HCT116 (cell line): ENCODE data around the gene HIF1A. TPM values are rescaled to one million over a fixed set of nuclear protein-coding genes. Genes with fewer than 3 reads are reported as not detected.

Experiments
- ATAC-seq: fragments of 200-7000 bp; cut with Tn5 transposase; 2 replicates; pipeline ENCODE4 v1.9.1; 2020; ENCODE audit warnings: mild to moderate bottlenecking, moderate library complexity
- BruUV-seq: library from RNA; stranded (reverse); fragments of 400-500 nt; replicated peaks from 2 replicates; lab custom pipeline; 2021; lab: Mats Ljungman, UMichigan
- CTCF ChIA-PET: fragments of 300-600 bp; sonication (Branson Sonifier 250); formaldehyde crosslinking; loops from one replicate; lab custom pipeline; 2021; ENCODE audit warnings: antibody characterized with exemption; lab: Charles Lee
- POLR2A ChIA-PET: fragments of 300-600, 350-600 bp; sonication (Branson Sonifier 250); formaldehyde crosslinking; loops from one replicate; lab custom pipeline; 2021; ENCODE audit warnings: antibody characterized with exemption; lab: Charles Lee
- RAD21 ChIA-PET, 2 experiments: fragments of 300-600 bp; sonication (Branson Sonifier 250); formaldehyde crosslinking; loops; one replicate each; lab custom pipeline; 2023; ENCODE audit warnings: low total read pairs in 2 of 2; ENCODE audit not compliant: uncharacterized antibody in 2 of 2, unreplicated experiment in 2 of 2, low non-redundant PET in 1 of 2; lab: Charles Lee
- DNase-seq: peaks from one replicate; pipeline ENCODE4 v3.0.0-alpha.2; 2010; ENCODE audit warnings: low read depth, low spot score
- H2AFZ ChIP-seq: fragments of 200-600 bp; shearing (Covaris generic), sonication (generic); 2 replicates; pipeline ENCODE4 v1.6.1; 2017; ENCODE audit warnings: low read depth, mixed run types, mixed read lengths, antibody characterized with exemption, low read length; ENCODE audit not compliant: poor library complexity, severe bottlenecking
- H3K27ac ChIP-seq: 2 replicates; pipeline ENCODE4 v1.5.1; 2012; ENCODE audit warnings: low read depth, low read length
- H3K27me3 ChIP-seq: fragments of 200-600 bp; sonication (generic); 2 replicates; pipeline ENCODE4 v1.6.1; 2016; ENCODE audit warnings: mixed run types, low read length, mixed read lengths; ENCODE audit not compliant: insufficient read depth
- H3K36me3 ChIP-seq, 2 experiments: fragments of 200-500 bp in 1 of 2; fragments of 200-600 bp in 1 of 2; sonication (Bioruptor generic) in 1 of 2; sonication (generic) in 1 of 2; 2 replicates each; pipeline versions ENCODE4 v1.5.1 to v1.6.1; 2014 to 2016; ENCODE audit warnings: low read length in 2 of 2, inconsistent platforms in 1 of 2, mixed read lengths in 1 of 2, mixed run types in 1 of 2; ENCODE audit not compliant: insufficient read depth in 2 of 2, control insufficient read depth in 1 of 2
- H3K4me1 ChIP-seq, 2 experiments: fragments of 200-600 bp in 1 of 2; sonication (generic) in 1 of 2; 2 replicates each; pipeline versions ENCODE4 v1.5.1 to v1.6.1; 2012 to 2017; ENCODE audit warnings: low read length in 2 of 2, inconsistent platforms in 1 of 2, mild to moderate bottlenecking in 1 of 2, mixed read lengths in 1 of 2, mixed run types in 1 of 2, moderate library complexity in 1 of 2; ENCODE audit not compliant: insufficient read depth in 2 of 2, control insufficient read depth in 1 of 2
- H3K4me2 ChIP-seq: fragments of 200-600 bp; sonication (generic); 2 replicates; pipeline ENCODE4 v1.6.1; 2017; ENCODE audit warnings: mixed run types, low read length, mixed read lengths
- H3K4me3 ChIP-seq, 2 experiments: fragments of 200-600 bp in 1 of 2; sonication (generic) in 1 of 2; replicated peaks in 1 of 2; 2 replicates each; pipeline ENCODE4 v1.5.1; 2011 to 2016; ENCODE audit warnings: low read length in 2 of 2, control low read depth in 1 of 2, low read depth in 1 of 2, mild to moderate bottlenecking in 1 of 2, mixed read lengths in 1 of 2, mixed run types in 1 of 2
- H3K79me2 ChIP-seq: fragments of 200-600 bp; sonication (generic); 2 replicates; pipeline ENCODE4 v1.6.1; 2017; ENCODE audit warnings: mild to moderate bottlenecking, mixed run types, low read length, moderate library complexity, mixed read lengths; ENCODE audit not compliant: insufficient read depth
- H3K9ac ChIP-seq: fragments of 200-600 bp; sonication (generic); 2 replicates; pipeline ENCODE4 v1.6.1; 2016; ENCODE audit warnings: low read length, mixed read lengths
- H3K9me2 ChIP-seq: fragments of 200-600 bp; sonication (generic), shearing (Covaris generic); 2 replicates; pipeline ENCODE4 v1.6.1; 2017; ENCODE audit warnings: mixed run types, mild to moderate bottlenecking, moderate library complexity; ENCODE audit not compliant: insufficient read depth
- H3K9me3 ChIP-seq, 2 experiments: fragments of 200-500 bp in 1 of 2; fragments of 200-600 bp in 1 of 2; sonication (Bioruptor generic) in 1 of 2; sonication (generic) in 1 of 2; 2 replicates each; pipeline ENCODE4 v1.6.1; 2014 to 2017; ENCODE audit warnings: low read length in 2 of 2, mixed read lengths in 2 of 2, inconsistent platforms in 1 of 2, low read depth in 1 of 2, mild to moderate bottlenecking in 1 of 2, mixed run types in 1 of 2, moderate library complexity in 1 of 2; ENCODE audit not compliant: control insufficient read depth in 1 of 2, insufficient read depth in 1 of 2
- H4K20me1 ChIP-seq: fragments of 200-600 bp; sonication (generic), shearing (Covaris generic); 2 replicates; pipeline ENCODE4 v1.6.1; 2017; ENCODE audit warnings: mixed run types, mild to moderate bottlenecking, moderate library complexity; ENCODE audit not compliant: insufficient read depth
- CBX3 ChIP-seq: IDR thresholded peaks from 2 replicates; pipeline ENCODE4 v1.6.1; 2012; ENCODE audit warnings: low read depth
- CEBPB ChIP-seq: IDR thresholded peaks from 2 replicates; pipeline ENCODE4 v1.6.1; 2012; ENCODE audit warnings: low read depth
- EGR1 ChIP-seq: IDR thresholded peaks from 2 replicates; pipeline ENCODE4 v1.6.1; 2012; ENCODE audit warnings: low read depth
- ELF1 ChIP-seq: IDR thresholded peaks from 2 replicates; pipeline ENCODE4 v1.6.1; 2012; ENCODE audit warnings: low read depth, borderline replicate concordance
- EZH2 ChIP-seq: fragments of 200-600 bp; sonication (generic); IDR thresholded peaks from 2 replicates; pipeline ENCODE4 v1.6.1; 2017; ENCODE audit warnings: antibody characterized with exemption, mixed run types
- EZH2phosphoT487 ChIP-seq: fragments of 200-600 bp; IDR thresholded peaks from 2 replicates; pipeline ENCODE4 v1.6.1; 2018; ENCODE audit warnings: antibody characterized with exemption, borderline replicate concordance
- FOSL1 ChIP-seq: IDR thresholded peaks from 2 replicates; pipeline ENCODE4 v1.6.1; 2012; ENCODE audit warnings: low read depth
- JUND ChIP-seq: IDR thresholded peaks from 2 replicates; pipeline ENCODE4 v1.6.1; 2012
- POLR2A ChIP-seq: IDR thresholded peaks from 2 replicates; pipeline ENCODE4 v1.7.0; 2011; ENCODE audit warnings: borderline replicate concordance; ENCODE audit not compliant: insufficient read depth, insufficient read length; ENCODE audit errors: extremely low read depth
- RAD21 ChIP-seq: IDR thresholded peaks from 2 replicates; pipeline ENCODE4 v1.6.1; 2012; ENCODE audit warnings: low read depth, mild to moderate bottlenecking
- SIN3A ChIP-seq: IDR thresholded peaks from 2 replicates; pipeline ENCODE4 v1.6.1; 2012; ENCODE audit warnings: low read depth
- SP1 ChIP-seq: IDR thresholded peaks from 2 replicates; pipeline ENCODE4 v1.6.1; 2012; ENCODE audit warnings: low read depth
- SRF ChIP-seq: IDR thresholded peaks from 2 replicates; pipeline ENCODE4 v1.6.1; 2012; ENCODE audit warnings: low read depth
- YY1 ChIP-seq: IDR thresholded peaks from 2 replicates; pipeline ENCODE4 v1.6.1; 2011; ENCODE audit warnings: low read length, low read depth, moderate library complexity, mild to moderate bottlenecking; ENCODE audit not compliant: insufficient replicate concordance; ENCODE audit errors: extremely low read depth
- ZFX ChIP-seq: fragments of 450-650 bp; IDR thresholded peaks from 2 replicates; pipeline ENCODE4 v1.6.1; 2017
- ZNF274 ChIP-seq: fragments of 200-500 bp; sonication (Bioruptor generic); IDR thresholded peaks from 2 replicates; pipeline ENCODE4 v1.6.1; 2014; ENCODE audit warnings: mild to moderate bottlenecking, low read depth, low read length, inconsistent platforms
- intact Hi-C: fragments of 100-400 bp; cut with micrococcal nuclease; formaldehyde crosslinking; loops from 2 replicates; pipeline ENCODE4 v1.10.0; 2022
- total RNA-seq: library from RNA; stranded (reverse); gene quantifications from one replicate; pipeline ENCODE4 v1.2.1, GENCODE V29; 2021; ENCODE audit not compliant: unreplicated experiment
- TF ChIP-seq, protein P1 (sequence below): IDR thresholded peaks from 2 replicates; pipeline ENCODE4 v1.6.1; 2011; ENCODE audit warnings: mild to moderate bottlenecking, low read length, moderate library complexity; ENCODE audit not compliant: insufficient replicate concordance; ENCODE audit errors: extremely low read depth
- TF ChIP-seq, protein P2 (sequence below), 3 experiments: fragments of 200-600 bp in 1 of 3; sonication (generic) in 1 of 3; IDR thresholded peaks in 2 of 3; conservative IDR thresholded peaks in 1 of 3; 2 replicates each; pipeline ENCODE4 v1.5.1; 2012 to 2017; ENCODE audit warnings: low read depth in 2 of 3, low read length in 2 of 3, antibody characterized with exemption in 1 of 3, borderline replicate concordance in 1 of 3, control low read depth in 1 of 3, mild to moderate bottlenecking in 1 of 3, mixed read lengths in 1 of 3, mixed run types in 1 of 3, moderate library complexity in 1 of 3; ENCODE audit not compliant: insufficient read depth in 1 of 3
- TF ChIP-seq, protein P3 (sequence below): IDR thresholded peaks from 2 replicates; pipeline ENCODE4 v1.6.1; 2012
- TF ChIP-seq, protein P4 (sequence below): IDR thresholded peaks from 2 replicates; pipeline ENCODE4 v1.6.1; 2012; ENCODE audit warnings: low read depth

Gene HIF1A
- total RNA-seq, 1 experiment from 2014 or later = 113 TPM

DNA sequence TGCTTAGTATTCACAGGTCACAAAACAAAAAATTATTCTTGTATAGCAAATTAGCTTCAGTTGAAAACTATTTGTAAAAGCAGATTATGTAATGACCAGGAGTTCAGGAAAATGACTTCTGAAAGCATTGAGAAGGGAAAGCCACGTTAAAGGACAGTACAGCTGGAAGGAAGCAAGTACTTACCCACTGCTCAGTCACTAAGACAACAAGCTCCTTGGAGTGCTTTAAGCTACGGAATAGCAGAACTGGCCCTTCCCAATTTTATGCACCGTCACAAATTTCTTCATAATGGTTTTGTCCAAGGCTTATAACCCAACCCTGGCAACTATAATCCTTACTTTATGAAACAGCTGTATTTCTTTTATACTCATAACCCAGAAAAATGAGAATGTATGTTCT lies 54.0 kb downstream of the HIF1A start:
- CTCF ChIA-PET = interaction anchor here (1.1 to 3.0 kb wide), 2 partner anchors 88 to 480 kb away, joined by 3 to 11 read pairs; no protein-coding TSS in a partner anchor
- H4K20me1 ChIP-seq = no peaks in the 10 kb centered on the region
- peaks cover 22 to 24% of the 10 kb centered on the region in 2 experiments for H3K36me3 ChIP-seq
- H3K79me2 ChIP-seq = peaks cover 36% of the 10 kb centered on the region; the same call in 1 of the 2 replicates
- H3K4me2 ChIP-seq = peak overlapping the region; percentile 84; the same call in 1 of the 2 replicates
- POLR2A ChIA-PET = interaction anchor here (1.1 to 2.7 kb wide), 3 partner anchors 9 to 24 kb away, joined by 3 to 12 read pairs (median 4); partner anchors contain the start of gene SNAPC1
- peak overlapping the region in 1 of 2 experiments; percentile 62; a peak in 1 of 4 replicates for H3K4me3 ChIP-seq
- no TSS peak for BruUV-seq
- H3K27ac ChIP-seq = no peak overlapping the region
- H3K9ac ChIP-seq = no peak overlapping the region
- TF ChIP-seq, protein P1, sequence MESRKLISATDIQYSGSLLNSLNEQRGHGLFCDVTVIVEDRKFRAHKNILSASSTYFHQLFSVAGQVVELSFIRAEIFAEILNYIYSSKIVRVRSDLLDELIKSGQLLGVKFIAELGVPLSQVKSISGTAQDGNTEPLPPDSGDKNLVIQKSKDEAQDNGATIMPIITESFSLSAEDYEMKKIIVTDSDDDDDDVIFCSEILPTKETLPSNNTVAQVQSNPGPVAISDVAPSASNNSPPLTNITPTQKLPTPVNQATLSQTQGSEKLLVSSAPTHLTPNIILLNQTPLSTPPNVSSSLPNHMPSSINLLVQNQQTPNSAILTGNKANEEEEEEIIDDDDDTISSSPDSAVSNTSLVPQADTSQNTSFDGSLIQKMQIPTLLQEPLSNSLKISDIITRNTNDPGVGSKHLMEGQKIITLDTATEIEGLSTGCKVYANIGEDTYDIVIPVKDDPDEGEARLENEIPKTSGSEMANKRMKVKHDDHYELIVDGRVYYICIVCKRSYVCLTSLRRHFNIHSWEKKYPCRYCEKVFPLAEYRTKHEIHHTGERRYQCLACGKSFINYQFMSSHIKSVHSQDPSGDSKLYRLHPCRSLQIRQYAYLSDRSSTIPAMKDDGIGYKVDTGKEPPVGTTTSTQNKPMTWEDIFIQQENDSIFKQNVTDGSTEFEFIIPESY = no peak
- TF ChIP-seq, protein P2, sequence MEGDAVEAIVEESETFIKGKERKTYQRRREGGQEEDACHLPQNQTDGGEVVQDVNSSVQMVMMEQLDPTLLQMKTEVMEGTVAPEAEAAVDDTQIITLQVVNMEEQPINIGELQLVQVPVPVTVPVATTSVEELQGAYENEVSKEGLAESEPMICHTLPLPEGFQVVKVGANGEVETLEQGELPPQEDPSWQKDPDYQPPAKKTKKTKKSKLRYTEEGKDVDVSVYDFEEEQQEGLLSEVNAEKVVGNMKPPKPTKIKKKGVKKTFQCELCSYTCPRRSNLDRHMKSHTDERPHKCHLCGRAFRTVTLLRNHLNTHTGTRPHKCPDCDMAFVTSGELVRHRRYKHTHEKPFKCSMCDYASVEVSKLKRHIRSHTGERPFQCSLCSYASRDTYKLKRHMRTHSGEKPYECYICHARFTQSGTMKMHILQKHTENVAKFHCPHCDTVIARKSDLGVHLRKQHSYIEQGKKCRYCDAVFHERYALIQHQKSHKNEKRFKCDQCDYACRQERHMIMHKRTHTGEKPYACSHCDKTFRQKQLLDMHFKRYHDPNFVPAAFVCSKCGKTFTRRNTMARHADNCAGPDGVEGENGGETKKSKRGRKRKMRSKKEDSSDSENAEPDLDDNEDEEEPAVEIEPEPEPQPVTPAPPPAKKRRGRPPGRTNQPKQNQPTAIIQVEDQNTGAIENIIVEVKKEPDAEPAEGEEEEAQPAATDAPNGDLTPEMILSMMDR (IDR thresholded peaks at IDR 0.05 in 2 of 3, conservative IDR thresholded peaks at IDR 0.05 in 1 of 3; ENCODE audit: borderline replicate concordance in 1 of 3, insufficient read depth in 1 of 3, low read depth in 2 of 3, low read length in 2 of 3) = no peak
- TF ChIP-seq JUND (no peak), CBX3 (no peak), EZH2 (no peak), FOSL1 (no peak), ELF1 (no peak), POLR2A (no peak), EZH2phosphoT487 (no peak), RAD21 (no peak), SIN3A (no peak), ZNF274 (no peak), SP1 (no peak), SRF (no peak), YY1 (no peak), ZFX (no peak), CEBPB (no peak), EGR1 (no peak)
- TF ChIP-seq, protein P3, sequence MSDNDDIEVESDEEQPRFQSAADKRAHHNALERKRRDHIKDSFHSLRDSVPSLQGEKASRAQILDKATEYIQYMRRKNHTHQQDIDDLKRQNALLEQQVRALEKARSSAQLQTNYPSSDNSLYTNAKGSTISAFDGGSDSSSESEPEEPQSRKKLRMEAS = no peak
- TF ChIP-seq, protein P4, sequence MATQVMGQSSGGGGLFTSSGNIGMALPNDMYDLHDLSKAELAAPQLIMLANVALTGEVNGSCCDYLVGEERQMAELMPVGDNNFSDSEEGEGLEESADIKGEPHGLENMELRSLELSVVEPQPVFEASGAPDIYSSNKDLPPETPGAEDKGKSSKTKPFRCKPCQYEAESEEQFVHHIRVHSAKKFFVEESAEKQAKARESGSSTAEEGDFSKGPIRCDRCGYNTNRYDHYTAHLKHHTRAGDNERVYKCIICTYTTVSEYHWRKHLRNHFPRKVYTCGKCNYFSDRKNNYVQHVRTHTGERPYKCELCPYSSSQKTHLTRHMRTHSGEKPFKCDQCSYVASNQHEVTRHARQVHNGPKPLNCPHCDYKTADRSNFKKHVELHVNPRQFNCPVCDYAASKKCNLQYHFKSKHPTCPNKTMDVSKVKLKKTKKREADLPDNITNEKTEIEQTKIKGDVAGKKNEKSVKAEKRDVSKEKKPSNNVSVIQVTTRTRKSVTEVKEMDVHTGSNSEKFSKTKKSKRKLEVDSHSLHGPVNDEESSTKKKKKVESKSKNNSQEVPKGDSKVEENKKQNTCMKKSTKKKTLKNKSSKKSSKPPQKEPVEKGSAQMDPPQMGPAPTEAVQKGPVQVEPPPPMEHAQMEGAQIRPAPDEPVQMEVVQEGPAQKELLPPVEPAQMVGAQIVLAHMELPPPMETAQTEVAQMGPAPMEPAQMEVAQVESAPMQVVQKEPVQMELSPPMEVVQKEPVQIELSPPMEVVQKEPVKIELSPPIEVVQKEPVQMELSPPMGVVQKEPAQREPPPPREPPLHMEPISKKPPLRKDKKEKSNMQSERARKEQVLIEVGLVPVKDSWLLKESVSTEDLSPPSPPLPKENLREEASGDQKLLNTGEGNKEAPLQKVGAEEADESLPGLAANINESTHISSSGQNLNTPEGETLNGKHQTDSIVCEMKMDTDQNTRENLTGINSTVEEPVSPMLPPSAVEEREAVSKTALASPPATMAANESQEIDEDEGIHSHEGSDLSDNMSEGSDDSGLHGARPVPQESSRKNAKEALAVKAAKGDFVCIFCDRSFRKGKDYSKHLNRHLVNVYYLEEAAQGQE = no peak
- no peak for ATAC-seq
- no peaks in the 10 kb centered on the region for H3K9me2 ChIP-seq
- no peak overlapping the region for H2AFZ ChIP-seq
- RAD21 ChIA-PET = no interaction called here
- H3K27me3 ChIP-seq = no peaks in the 10 kb centered on the region
- DNase-seq = no peak
- H3K4me1 ChIP-seq = peaks cover 8 to 26% of the 10 kb centered on the region in 2 experiments; a peak in 3 of 4 replicates
- no peaks in the 10 kb centered on the region for H3K9me3 ChIP-seq
- intact Hi-C loops = no loop called here
